SW 1271 (cell line): ENCODE results near the gene TCF23.
"Not testable (repeated sequence)": the region's sequence is repeated elsewhere in the genome, so short reads cannot be mapped to it uniquely, and the experiment has no call there.

ENCODE experiments used
- DNase-seq, 2 experiments: peaks; one replicate each; lab custom pipeline; 2025; lab: John Stamatoyannopoulos, UW

TCF23 gene

DNA sequence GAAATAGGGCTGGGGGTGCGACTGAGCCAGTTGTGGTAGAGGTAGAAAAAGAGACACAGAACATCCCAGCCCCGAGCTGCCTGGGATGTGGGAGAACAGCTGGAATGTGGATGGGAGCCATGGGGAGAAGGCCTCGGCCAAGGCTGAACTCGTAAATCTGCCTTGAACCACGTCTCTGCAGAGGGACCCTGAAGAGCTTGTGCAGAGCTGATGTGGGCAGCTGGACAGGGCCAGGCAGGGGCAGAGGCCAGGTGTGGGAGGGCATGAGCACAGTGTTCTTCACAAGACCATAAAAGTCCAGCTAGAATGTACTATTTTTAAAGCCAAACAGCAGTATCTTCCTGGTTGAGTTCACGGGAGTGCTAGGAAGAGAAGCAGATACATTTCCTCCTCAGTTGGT is 5.7 kb downstream of the TCF23 start:
- DNase-seq, result no peak

DNA sequence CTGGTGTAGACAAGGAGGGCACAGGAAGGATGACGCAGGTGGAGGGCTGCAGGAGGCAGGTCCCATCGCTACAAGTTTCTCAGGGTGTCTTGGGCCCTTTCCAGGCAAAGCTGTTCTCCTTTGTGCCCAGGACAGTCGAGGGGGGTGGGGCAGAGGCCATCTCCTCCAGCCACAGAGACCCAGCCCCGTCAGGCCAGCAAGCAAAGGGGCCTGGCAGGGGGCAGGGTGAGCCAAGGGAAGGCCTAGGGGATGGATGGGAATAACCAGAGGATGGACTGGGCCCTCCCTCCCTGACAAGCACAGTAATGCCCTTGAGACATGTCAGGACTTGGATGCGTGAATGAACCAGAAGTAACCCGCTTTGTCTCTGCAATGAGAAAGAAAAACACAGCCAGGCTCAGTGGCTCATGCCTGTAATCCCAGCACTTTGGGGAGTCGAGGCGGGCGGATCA is 6.3 kb downstream of the TCF23 start:
- DNase-seq, result no peak

DNA sequence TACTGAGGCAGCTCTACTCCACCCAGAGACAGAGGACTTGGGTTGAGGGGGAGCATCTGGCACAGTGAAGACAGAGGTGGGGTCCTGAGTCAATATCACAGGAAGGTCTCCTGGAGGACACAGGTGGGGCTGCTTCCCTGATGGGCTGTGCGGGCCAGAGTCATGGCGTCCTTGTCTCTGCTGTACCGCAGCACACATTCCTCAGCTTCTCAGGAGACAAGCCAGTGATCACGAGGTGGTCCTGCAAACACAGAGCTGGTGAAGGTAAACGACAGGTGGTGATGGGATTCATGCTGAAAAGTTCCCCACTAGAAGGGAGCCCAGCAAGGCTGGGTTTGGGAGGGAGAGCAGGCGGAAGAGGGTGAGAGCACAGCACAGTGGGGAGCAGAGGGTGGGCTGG is 9.7 kb downstream of the TCF23 start:
- no peak for DNase-seq

DNA sequence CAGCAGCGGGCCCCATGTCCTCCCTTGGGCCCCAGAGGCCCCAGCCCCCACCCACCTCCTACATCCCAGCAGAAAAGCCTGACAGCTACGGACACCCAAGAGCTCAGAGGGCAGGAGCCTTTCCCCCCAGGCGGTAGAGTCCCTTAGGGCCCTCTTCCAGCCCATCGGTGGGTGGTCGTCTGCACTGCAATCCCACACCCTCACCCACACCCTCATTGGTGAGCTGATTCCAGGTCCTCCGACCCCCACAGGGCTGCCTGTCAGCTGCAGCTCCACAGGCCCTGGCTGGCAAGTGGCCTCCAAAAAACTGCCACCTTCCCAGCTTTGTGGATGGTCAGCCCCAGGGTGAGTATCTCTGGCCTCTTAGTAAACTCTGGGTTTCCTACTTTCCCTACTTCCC is 10.5 kb downstream of the TCF23 start:
- DNase-seq, result no peak

DNA sequence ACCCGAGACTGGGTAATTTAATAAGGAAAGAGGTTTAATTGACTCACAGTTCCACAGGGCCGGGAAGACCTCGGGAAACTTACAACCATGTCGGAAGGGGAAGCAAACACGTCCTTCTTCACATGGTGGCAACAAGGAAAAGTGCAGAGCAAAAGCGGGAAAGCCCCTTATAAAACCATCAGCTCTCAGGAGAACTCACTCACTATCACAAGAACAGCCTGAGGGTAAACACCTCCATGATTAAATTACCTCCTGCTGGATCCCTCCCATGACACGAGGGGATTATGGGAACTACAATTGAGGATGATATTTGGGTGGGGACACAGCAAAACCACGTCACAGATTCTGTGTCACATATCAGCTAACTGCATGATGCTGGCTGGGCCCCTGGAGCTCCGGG is 11.4 kb downstream of the TCF23 start:
- DNase-seq, result no peak

DNA sequence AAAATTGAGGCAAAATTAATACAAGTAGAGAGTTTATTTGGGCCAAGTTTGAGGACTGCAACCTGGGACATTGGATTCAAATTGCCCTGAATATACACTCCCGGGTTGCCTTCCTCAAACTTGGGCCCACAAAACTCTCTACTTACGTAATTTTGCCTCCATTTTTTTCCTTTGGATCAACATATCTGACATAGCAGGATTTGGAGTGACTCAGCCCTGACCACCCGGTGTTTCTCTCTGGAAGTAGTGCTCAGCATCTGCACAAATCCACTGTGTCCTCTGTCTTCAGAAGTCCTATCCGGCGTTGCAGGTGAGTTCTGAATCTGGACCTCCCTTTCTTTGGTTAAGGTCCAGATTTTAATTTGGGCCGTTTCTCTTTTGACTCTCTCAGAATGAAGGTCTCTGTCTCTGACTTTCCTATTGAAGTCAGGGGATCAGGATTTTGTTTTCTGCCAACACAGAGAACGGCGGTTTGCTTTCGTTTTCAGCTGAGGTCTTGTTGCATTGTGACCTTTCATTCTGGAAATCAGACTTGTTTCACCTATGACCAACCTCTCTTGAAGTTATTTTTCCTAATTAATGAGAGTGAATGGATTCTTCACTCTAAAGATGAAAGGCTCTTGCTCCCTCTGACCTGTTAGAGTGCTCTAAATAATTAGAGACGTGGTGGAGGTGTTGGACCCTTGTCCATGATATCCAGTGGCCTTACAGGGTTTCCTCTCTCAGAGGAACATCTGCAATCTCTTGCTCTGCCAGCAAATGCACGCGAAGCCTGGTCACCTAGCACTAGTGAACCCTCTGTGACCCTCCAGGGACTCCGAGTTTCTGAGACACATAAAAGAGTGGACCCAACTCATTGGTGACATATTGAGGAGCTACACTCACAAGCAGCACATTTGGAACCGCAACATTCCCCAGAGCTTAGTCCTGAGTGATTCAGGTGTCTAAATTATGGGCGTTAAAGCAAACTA is 13.6 kb downstream of the TCF23 start:
- no peak for DNase-seq

DNA sequence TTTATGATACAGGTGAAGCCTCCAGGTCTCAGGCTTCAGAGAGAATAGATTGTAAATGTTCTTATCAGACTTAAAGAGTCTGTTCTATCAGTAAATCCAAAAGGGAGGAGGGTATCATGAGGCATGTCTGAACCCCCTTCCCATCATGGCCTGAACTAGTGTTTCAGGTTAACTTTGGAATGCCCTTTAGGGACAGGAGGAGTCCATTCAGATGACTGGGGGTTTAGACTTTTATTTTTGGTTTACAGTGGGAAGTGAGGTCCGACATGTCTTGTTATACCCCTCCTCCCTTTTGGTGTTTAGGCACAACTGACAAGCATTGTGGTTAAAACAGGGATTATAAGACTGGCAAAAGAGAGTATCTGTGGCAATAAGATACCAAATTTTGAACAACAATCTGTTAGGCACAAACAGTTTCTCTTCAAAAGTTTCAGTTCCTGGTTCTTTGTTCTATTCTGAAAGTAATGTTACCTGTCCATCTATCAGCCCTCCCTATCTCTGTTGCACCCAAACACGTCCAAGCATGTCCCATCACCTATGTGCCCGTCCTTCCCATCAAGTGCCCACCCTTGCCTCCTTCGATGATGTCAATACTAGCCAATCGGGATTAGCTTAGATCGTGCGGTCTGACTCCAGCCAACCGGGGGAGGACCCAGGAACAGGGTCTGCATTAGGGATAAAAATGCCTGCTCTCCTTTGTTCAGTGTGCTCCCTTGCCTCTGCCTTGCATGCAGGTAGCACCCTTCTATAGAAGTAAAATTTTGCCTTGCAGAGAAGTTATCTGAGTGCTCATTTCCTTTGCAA is 16.4 kb downstream of the TCF23 start:
- DNase-seq, result no peak

DNA sequence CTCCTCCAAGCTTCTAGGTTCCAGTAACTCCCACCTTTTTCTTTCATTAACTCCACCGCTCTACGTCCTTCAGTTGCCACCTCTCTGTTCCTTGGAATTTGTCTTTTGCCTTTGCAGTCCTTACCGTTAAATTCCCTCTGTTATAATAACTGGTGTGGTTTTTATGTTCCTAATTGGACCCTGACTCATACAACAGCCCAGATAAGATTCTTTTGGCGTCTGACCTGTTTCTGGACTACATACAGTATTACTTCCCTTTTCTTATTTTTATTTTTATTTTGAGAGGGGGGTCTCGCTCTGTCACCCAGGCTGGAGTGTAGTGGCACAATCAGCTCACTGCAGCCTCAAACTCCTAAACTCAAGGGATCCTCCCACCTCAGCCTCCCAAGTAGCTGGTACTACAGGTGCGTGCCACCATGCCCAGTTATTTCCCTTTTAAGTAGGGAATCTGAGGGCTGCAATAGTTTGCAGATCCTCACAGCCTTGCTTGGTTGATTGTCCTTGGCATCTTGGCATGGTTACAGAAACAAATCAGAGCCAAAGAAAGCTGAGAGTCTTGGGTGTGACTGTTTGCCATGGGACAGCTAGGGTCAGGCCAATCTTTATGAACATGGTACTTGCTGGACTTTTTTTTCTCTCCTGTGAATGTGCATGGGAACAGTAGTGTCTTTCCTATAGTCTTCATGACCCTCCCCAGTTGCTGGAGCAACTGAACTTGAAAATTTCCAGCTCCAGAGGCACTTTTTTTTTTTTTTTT is 22.0 kb downstream of the TCF23 start:
- no peak for DNase-seq

DNA sequence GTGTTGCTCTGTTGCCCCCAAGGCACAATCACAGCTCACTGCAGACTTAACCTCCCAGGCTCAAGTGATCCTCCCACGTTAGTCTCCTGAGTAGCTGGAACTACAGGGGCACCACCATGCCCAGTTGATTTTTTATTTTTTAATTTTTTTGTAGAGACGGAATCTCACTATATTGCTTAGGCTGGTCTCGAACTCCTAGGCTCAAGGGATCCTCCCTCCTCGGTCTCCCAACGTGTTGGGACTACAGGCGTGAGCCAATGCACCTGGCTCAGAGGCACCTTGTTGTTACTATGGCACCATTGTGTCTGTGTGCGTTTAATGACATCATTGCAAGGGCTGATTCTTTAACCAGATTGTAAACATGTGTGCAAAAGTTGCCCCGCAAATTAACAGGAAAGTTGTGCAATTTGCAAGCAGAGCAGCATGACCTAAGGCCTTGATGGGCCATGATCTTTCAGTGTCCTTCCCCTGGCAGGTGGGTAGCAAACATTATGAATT is 22.6 kb downstream of the TCF23 start:
- DNase-seq, result no peak

DNA sequence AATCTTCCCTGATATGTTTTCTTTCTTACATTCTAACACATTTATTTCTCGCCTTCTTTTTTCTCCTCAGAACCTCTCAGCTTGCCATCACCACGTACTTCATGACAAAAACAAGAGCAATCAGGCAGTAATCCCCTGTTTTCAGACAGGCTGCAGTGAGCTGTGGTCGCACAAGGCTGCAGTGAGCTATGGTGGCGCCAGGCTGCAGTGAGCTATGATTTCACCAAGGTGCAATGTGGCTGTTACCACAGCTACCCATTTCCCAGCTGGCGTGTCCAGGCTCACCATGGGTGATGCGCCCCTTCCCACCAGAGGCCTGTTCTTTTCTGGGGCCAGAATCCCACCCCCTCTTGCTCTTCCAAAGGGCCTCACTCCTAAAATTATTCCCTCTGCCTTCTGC is 25.8 kb downstream of the TCF23 start:
- no peak for DNase-seq

DNA sequence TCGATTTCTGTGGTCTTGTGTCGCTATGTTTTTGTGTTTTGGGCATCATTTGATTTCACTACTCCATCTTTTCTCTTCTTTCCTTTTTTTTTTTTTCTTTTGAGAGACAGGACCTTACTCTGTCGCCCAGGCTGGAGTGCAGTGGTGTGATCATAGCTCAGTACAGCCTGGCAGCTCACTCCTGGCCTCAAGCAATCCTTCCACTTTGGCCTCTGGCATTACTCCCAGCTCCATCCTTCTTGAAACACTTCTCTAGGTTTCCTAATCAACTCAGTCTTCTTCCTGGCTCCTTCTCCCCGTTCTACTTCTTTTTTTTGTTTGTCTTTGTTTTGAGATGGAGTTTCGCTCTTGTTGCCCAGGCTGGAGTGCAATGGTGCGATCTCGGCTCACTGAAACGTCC is 26.5 kb downstream of the TCF23 start:
- no peak for DNase-seq

DNA sequence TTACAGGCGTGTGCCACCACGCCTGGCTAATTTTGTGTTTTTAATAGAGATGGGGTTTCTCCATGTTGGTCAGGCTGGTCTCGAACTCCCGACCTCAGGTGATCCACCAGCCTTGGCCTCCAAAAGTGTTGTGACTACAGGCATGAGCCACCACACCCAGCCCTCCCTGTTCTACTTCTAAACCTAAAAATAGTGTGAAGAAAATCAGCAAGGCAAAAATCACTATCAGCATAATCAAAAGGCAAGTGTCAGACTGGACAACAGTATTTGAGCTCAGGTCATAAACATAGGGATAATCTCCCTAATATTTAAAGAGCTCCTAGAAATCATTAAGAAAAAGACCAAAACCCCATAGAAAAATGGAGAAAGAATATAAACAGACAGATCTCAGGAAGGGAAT is 27.0 kb downstream of the TCF23 start:
- not testable (repeated sequence) for DNase-seq

DNA sequence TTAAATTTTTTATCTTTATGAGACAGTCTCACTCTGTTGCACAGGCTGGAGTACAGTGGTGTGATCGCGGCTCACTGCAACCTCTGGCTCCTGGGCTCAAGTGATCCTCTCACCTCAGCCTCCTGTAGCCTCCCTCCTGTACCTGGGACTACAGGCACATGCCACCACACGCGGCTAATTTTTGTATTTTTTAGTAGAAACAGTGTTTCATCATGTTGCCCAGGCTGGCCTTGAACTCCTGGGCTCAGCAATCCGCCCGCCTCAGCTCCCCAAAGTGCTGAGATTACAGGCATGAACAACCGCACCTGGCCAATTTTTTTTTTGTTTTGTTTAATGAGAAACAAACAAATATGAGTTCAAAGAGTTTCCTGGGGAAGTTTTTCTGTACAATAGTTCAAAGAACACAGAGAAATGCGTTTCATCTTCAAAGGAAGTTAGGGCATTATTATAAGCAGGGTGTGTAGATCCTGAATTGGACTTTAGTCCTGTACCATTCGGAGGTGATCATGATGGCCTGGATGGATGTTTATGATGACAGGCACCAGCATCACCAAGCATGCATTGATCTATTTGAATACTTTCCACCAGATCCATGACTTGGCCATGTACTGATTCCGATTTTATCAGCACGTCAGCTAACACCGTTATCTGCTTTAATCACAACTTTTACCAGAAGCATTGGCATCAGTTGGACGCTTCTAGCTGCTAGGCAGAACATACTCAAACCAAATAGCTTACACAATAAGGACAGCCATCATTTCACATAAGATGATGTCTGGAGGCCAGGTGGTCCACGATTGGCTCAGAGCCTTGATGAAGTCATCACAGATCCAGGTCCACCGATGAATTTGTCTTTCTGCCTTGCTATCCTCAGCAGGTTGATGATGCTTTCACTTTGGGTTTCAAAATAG is 28.9 kb downstream of the TCF23 start:
- DNase-seq, result no peak

DNA sequence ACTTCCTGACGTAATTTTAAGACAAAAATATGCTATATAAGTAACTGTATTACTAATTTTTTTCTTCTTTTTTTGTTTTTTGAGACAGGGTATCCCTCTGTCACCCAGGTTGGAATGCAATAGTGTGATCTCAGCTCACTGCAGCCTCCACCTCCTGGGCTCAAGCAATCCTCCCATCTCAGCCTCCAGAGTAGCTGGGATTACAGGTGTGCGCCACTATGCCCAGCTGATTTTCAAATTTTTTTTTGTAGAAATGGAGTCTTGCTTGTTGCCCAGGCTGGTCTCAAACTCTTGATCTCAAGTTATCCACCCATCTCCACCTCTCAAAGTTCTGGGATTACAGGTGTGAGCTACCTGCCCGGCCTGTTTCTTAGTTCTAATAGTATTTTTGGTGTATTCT is 29.7 kb downstream of the TCF23 start:
- DNase-seq, result no peak

DNA sequence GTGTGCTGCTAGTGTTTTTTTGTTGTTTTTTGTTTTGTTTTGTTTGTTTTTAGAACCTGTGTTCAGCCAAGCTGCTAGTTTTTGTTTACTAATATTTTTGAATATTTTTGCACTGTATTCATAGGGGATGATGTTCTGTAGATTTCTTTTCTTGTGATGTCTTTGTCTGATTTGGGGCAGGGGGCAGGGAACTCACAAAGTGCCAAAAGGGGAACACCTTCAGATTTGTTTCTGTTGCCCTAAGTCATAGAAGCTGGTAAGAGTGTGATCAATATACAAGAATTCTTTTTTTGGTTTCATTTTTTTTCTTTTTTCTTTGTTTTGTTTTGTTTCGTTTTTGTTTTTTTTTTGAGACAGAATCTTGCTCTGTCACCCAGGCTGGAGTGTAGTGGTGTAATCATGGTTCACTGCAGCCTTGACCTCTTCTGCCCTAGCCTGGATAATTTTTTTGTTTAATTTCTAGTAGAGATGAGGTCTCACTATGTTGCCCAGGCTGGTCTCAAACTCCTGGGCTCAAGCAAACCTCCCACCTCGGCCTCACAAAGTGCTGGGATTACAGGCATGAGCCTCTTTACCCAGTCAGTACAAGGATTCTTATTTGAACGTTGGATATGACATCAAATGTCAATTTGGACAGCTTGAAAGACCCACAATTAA is 30.7 kb downstream of the TCF23 start:
- DNase-seq, result no peak

DNA sequence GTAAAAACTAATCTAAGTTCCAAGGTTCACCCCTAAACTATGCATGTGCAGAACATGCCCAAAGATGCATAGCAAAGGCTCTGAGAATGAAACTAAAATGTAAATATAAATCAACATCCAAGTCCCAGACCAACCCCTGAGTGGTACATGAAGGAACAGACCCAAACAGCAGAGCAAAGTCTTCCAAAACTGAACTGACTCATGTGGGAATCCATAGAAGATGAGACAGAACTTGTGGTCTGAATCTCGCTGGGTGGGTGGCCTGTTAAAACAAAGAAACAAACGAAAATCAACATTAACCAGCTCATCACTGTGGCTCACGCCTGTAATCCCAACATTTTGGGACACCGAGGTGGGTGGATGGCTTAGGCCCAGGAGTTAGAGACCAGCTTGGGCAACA is 33.5 kb downstream of the TCF23 start:
- no peak for DNase-seq

DNA sequence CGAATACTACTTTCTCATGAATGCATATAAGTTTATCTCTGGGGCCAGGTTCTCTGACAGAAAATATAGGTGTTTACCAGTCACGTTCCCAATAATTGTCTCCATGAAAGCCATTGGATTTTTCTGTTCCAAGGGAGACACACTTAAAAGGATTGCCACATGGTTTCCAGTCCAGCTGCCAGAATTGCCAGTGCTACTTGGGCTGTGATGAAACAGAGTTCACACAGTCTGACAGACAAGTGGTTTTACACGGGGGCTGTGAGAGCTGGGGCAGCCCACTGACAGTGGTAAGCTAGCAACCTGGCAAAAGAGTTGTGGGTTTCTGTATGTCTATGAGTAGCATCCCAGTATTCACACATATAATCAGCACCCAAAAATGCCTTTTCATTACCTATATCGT is 35.3 kb downstream of the TCF23 start:
- no peak for DNase-seq

DNA sequence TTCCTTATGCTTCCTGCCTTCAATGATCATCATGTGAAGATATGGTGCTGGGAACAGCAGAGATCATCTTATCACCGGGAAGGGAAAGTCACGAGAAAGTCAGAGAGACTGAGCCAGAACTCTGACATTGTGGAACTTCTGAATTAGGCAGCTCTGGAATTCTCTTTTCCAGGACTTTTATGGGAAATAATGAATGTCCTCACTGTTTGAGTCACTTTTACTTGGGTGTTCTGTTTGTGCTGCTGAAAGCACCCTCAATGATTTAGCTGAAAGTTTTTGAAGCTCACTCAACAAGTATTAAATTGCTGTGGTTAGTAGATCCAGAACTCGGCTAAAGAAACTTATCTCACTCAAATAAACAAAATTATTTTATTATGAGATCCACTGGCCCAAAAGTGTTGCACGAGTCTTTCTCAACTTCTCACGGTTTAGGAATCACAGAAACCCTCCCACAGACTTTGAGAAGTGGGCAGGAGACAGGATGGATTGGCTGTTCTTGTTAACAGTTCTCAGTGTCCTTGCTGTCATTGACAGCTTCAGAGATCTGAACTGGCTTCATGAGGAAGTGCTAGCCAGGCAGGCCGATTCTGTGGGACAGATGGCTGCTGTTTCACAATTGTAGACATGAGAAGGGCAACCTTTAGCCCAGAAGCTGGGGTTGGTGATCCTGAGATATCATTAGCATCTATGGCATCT is 36.7 kb downstream of the TCF23 start:
- no peak for DNase-seq

DNA sequence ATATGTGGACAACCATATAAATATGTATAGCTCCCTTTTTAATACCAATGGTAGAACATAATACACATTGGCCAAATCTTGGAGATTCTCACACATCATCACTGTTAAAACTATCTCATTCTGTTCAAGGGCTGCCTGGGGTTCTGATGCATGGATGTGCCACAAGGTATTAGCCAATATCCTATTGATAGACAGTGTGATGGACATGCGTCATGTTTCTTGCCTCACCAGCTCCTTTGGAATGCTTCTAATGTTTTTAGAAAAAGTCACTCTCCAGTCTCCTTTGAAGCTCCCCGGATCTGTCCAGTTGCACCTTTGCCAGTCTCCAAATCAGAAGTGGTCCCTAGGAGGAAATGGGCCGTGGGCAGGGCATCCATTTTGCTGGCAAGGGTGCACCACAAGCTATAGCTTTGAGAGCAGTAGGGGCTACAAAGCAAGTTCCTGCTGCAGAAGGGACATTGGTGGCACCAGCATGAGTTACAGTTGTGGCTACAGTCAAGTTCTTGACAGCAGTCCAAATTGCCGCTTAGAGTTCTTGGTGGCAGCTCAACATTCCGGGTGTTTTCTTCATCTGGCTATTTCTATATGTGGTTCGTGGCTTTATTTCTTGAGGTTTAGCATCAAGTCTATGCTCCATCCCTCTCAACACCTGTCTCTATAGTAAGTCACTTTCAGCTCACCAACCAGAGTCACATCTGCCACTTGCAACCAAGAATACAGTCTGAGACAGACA is 38.0 kb downstream of the TCF23 start:
- no peak for DNase-seq
